ENCODE measurements around the gene HERPUD2. TPM values are rescaled to one million over a fixed set of nuclear protein-coding genes. Genes with fewer than 3 reads are reported as not detected.
"Not testable (repeated sequence)": the region's sequence is repeated elsewhere in the genome, so short reads cannot be mapped to it uniquely, and the experiment has no call there.

Gene HERPUD2
- polyA plus RNA-seq, 5 donors = 32.2 to 45.9 (median 38.7) TPM

DNA sequence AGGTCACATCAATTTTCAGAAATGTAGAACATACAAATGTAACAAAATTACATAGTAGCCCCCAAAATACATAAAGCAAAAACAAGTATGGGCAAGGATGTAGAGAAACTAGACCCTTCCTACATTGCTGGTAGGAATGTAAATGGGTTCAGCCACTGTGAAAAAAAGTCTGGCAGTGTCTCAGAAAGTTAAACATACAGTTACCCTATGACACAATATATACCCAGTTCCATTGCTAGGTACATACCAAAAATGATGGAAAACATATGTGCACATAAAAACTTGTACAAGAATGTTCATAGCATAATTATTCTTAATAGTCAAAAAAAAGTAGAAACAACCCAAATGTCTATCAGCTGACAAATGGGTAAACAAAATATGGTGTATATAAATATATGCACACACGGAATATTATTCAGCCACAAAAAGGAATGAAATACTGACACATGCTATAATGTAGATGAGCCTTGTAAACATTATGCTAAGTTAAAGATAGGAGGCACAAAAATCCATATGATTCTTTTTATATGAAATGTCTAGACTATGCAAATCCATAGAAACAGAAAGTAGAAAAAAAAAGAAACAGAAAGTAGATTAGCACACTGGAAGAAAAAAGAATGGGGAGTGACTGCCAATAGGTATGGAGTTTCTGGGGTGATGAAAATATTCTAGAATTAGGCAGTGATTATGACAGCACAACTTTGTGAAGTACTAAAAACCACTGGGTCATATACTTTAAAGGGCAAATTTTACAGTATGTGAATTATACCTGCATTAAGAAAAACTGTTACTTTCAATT is 13.5 kb downstream of the HERPUD2 start:
- no peak for DNase-seq

DNA sequence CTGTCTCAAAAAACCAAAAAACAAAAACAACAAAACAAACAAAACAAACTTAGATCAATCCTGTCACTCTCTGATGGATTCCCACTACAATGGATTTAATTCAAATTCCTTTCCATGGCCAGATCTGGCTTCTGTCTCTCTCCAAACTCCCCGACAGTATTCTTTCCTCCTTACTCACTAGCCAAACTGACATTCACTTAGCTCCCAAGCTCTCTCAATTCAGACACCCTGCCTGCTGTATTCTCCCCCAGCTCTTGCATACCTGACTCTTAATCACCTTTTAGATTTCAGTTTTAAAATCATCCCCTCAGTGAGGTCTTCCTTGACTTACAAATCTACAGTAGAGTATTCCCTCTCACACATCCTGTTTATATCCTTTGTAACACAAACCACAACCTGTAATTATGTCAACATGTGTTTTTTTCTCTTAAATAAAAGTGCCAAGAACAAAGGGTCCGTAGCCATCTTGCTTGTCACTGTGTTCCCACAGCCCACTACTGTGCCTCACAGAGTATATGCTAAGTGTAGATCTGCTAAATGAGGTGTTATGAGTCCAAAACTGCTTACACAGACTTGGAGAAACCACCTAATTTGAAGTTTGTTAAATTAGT is 14.4 kb downstream of the HERPUD2 start:
- no peak for DNase-seq

DNA sequence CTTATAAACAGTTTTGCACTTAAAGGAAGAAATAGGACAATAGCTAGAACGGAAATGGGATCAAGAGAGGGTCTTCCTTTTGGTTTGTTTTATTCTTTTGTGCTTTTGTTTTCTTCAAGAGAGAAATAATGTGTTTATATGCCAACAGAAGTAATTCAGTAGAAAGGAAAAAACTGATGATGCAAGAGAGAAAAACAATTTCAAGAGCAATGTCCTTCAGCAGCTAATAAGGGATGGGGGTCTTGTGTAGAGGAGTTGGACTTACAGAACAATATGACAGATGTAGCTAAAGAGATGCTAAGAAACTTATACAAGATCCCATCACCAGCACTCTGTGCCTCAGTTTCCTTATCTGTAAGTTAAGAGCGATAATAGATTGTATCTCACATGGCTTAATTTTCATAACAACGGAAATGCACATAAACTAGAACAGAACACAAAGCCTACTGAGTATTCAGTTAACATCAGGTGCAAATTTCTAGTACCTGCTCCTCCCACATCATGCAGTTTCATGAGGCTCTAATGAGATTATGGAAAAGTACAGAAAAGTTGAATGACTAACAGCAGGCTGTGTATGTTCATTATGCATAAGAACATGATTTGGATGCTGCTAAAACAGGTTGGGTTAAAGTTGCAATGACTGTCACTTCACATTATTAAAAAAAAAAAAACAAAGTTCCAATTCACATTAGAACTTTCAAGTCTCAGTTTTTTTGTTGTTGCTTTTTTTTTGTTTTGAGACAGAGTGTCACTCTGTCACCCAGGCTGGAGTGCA is 17.2 kb downstream of the HERPUD2 start:
- no peak for DNase-seq

DNA sequence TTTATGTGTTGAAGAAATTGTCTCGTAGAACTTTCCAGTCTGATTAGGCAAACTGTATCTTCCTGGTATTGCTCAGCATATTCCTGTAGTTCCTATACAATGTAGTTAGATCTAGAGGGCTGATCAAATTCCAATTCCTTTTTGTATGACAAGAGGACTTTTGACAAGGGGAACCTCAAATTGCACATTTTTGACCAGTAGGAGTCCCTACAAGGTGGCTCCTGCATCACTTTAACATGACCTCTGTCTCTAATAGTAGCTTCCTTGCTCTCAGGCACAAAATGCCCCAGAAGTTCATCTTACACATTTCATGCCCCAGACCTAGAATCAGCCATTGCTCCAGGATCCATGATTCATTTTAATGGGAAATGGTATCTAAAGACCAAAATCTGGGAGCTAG is 18.7 kb downstream of the HERPUD2 start:
- DNase-seq = no peak

DNA sequence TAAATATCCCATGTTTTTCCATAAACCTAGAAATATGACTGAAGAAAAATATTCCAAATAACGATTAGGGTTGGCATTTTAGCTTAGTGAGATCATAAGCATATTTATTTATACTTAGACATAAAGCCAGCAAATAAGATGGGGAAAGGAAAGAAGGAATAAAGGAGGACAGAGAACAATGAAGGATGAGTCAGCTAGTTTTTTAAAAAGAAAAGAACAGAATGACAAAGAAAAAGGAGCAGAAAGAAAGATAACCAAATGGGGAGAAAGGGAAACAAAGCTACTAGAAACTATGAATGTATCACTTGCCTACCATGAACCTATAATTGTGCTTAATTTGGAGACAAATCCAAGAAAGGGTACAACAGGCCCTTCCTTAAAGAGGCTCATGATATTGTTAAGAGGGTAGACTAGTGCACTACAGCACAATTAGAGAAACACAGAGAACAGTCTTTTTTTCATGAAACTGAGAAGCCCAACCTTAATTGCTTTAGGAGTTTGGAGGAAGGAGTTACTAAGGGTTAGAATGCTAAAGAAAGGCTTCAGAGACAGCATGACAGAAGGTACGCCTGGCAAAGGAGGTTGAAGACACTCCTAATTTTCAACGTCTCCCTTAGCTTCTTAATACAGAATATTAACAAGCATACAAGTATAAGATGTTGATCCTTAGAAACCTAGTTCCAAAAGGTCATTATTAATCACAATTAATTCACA is 23.9 kb downstream of the HERPUD2 start:
- DNase-seq = no peak

DNA sequence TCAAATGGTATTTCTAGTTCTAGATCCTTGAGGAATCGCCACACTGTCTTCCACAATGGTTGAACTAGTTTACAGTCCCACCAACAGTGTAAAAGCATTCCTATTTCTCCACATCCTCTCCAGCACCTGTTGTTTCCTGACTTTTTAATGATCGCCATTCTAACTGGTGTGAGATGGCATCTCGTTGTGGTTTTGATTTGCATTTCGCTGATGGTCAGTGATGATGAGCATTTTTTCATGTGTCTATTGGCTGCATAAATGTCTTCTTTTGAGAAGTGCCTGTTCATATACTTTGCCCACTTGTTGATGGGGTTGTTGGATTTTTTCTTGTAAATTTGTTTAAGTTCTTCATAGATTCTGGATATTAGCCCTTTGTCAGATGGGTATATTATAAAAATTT is 34.5 kb downstream of the HERPUD2 start:
- not testable (repeated sequence) for DNase-seq

DNA sequence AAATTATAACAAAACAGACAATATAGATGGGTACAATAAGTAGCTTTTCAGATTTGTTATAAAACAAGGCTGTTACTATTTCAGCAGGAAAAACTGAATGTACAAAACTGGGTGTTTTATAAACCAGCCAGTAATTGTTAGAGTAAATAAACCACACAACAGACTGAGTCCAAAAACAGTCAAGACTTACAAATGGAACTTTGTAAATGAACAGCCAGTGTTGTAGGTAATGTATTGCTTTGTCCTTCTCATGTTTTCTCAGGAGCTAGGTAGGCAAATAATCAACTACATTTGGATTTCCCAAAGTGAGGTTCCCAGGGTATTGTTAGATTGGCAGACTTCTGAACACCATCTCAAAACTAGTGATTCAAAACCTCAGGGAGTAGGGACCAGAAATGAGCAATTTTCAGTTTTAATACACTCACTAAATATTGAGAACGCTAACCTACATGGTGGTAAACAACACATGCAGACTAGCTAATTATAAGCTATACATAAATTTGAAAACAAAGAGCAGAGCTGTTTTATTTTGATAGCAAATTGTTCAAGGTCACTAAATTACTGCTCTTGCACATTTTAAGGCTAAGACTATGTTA is 36.2 kb downstream of the HERPUD2 start:
- DNase-seq = no peak

DNA sequence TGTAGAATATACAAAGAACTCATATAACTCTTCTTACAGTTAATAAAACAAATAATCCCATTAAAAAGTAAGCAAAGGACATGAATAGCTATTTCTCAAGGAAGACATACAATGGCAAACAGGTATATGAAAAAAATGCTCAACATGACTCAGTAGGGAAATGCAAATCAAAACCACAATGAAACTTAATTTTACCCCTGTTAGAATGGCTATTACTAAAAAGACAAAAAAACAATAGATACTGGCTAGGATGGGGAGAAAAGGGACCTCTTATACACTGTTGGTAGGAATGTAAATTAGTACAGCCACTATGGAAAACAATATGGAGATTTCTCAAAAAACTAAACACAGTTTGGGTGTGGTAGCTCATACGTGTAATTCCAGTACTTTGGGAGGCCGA is 37.8 kb downstream of the HERPUD2 start:
- DNase-seq = no peak

DNA sequence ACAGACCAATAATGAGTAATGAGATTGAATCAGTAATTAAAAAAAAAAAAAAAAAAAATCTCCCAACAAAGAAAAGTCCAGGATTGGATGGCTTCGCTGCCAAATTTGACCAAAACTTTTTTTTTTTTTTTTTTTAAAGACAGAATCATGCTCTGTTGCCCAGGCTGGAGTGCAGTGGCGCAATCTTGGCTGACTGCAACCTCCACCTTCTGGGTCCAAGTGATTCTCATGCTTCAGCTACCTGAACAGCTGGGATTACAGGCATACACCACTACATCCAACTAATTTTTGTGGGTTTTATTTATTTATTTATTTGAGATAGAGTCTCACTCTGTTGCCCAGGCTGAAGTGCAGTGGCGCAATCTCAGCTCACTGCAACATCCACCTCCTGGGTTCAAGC is 40.4 kb downstream of the HERPUD2 start:
- DNase-seq = not testable (repeated sequence)

DNA sequence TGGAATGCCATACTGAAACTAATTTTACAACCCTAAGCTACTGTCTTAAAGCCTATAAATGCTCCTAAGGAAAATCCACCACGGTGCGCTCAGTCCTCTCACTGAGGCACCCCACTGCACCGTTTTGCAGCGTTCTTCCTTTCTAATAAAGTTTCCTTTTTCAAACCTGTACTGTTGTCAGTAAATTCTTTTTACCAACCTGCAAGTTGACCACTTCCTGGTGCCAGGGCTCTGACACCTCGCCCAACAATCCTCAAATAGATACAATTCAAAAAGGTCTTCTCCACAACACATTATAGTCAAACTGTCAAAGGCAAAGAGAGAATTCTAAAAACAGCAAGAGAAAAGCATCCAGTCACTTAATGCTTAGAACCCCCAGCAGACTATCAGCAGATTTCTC is 42.8 kb downstream of the HERPUD2 start:
- no peak for DNase-seq

DNA sequence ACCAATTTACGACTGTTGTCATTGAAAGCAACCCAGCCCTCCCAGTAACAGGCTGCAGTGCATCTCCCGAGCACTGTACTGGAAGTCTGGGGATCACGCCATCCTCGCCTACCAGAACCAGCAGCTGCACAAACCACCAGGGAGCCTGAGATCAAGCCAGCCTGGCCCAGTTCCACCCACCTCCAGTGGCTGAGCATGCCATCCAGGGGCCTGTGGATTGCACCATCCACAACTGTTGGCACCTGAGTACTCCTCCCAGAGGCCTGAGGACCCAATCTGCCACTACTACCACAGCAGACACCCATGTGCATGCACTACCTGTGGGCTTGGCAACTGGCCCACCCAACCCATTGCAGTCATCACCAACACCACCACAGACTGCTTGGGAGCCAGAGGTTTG is 44.2 kb downstream of the HERPUD2 start:
- no peak for DNase-seq

DNA sequence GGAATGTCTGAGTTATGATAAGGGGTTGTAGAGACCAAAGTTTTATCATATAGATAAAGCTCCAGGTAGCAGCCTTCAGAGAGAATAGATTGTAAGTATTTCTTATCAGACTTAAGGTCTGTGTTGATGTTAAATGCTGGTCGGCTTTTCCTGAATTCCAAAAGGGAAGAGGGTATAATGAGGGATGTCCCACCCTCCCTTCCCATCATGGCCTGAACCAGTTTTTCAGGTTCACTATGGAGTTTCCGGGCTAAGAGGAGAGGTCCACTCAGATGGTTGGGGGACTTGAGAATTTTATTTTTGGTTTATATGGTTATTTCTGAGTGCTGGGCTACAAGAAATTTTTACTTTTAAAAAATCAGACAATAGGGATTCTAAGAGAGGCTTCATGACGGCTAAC is 45.2 kb downstream of the HERPUD2 start:
- no peak for DNase-seq

DNA sequence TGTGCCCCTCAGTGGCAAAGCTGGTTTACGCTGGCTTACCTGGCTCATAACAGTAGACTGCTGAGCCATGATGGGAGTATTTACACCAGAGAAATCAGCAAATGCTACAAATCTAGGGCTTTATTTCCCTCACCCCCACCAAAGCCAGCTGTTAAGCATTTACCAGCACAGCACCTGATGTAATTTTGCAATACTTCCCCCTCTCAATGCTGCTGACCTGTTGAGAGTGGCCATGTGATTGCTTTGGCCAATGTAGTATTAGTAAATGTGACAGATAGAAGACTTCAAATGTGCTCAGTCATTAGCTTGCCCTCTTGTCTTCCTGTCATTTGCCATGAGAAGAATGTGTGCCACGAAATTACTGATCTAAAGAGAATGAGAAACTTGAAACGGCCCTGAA is 46.6 kb downstream of the HERPUD2 start:
- no peak for DNase-seq

DNA sequence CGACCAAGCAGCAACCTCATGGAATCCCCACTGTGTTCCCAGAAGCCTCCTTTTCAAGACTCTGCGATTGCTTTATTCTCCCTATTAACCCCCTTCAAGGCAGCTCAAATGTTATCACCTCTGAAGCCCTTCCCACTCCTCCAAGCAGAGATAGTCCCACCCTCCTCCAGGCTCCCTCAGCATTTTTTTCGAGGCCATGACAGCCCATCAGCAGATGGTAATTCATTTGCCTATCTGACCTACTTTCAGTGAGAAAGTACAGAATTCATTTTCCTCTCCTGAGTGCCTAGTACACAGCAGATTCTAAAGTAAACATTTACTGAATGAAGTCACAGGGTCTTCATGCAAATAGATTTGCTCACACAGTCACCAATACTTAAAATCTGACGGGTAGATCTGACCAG is 47.8 kb downstream of the HERPUD2 start:
- DNase-seq = peak; percentile 23 to 27

DNA sequence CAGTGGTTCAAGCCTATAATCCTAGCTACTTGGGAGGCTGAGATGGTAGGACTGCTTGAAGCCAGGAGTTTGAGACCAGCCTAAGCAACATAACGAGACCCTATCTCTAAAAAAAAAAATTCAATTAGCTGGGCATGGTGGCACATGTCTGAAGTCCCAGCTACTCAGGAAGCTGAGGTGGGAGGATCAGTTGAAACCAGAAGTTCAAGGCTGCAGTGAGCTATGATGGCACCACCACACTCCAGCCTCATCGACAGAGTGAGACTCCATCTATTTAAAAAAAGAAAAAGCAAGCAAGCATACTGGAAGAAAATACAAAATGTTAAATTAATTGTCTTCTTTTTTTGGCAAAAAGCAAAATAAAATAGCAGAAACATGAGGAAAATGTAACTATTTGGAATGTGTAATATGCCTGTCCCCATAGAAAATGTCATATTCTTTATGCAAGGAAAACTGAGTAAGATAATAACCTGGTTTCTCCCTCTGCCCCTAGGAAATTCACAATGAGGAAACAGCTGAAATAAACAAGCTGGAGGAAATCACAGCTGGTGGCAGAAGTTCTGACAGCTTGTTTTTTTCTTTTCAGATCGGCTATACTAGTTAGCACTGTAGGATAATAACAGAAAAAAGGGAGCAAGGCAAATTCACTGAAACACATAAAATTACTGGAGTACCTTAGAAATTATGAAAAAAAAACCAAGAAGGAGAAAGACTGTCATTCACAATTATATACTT is 48.5 kb downstream of the HERPUD2 start:
- DNase-seq = peak; percentile 74 to 78

DNA sequence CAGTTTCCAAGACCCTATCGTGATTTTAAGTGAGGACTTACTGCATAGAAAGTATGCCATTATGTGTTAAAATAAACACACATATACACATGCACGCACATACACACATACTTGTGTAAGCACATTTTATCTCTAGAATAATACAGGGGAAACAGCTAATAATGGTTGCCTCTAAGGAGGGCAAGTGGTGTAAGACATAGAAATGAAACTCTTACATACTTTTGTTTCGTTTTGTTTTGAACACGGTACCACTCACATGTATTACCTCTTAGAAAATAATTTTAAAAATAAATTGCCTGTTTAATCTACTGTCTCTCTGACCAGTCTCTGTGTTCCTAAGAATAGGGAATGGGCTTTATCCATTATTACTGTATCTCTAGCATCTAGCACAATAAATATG is 49.2 kb downstream of the HERPUD2 start:
- no peak for DNase-seq

DNA sequence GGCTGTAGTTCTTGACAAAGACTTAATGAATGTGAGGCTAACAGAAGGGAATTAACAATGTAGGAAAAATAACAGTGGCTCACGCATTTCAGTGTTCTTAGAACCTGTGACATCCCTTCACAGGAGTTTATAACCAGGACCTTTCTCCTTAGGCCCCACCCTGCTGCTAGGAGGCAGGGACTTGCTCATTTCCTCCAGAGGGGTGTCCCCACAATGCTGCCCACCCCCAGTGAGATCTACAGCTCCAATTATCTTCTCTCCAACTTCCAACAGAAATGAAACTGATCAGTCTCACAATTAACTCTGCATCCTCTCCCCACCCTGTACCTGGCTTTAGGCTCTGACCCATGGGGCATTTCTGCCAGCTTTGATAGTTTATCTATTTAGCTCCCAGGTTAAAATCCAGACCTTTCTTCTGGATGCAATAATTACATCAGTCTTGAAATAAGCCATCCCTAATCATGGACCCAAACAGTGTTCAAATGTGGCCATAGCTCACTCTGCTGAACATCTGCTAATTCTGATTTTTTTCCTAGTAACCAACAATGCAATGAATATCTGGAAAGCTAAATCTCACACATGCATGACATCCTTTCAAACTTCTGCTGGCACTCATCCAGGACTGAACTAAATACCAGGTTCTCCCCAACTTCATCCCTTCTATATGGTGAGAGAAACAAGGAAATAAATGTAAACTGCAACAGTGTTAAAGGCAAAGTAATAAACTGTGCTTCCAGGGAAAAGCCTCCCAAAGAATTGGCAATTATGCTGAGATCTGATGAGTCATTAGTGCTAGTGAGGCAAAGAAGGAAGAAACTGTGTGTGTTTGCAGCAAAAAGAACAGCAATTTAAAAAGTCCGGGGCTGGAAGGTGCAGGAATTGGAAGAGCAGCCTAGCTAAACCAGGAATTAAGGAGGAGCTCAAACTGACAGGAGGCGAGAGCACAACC is 64.6 kb downstream of the HERPUD2 start:
- DNase-seq = no peak

DNA sequence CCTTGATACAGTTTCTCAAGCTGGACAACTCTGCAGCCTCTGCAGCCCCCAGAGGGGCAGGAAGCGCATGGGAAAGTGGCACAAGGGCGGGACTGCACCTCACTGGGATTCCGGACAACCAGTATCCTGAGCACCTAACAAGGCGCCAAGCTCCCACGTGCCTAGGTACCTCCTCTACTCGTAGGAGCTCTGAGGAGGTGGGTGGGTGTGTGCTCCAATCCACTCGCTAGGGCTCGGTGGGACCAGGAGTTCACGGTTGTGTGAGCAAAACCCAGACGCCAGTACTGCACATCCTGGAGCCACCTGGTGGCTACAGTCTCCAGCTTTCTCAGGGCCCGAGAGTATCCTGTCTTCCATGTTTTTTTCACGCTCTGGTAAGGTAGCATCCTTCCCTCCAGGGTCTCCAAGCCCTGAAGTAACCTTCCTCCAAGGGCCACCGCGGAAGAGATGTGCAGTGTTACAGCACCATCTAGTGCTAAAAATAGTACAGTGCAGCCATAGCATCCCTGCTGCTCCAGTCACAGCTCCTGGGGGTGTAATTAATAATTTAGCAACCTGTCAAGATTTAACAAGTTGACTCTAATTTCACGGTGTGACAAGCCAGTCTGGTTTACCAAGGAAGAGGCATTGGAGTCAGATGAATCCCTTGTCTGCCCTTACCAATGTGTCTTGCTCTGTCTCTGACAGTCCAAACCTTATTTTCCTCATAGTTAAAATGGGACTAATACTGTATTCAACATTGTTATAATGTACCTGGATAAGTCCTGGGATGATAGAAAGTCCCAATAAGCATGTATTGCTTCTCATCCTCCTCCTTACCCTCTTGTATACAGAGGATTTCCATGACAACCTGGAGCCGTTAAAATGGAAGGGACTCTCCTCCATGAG is 70.4 kb downstream of the HERPUD2 start:
- peak in 1 of 2 donors; percentile 32 for DNase-seq

DNA sequence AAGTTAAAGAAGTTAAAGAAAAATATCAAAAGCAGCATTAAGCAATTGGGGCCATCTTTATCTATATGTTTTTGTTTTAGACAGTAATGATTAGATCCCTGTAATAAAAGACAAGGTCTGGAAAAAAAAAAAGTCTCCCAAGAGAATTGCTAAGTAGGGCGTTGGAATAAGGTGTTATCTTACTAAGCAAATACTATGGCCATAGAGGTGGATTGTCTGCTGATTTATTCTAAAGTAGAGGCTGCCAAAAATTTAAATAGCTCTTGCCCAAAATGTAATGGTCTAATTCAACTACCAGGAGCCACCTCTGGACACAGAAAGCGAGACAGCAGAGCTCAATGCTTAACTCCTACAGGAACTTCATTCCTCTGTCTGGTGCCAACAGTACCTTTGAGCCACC is 71.6 kb downstream of the HERPUD2 start:
- DNase-seq = no peak

Measured in right lung (tissue), 5 donors.